Activated B cell treated with CpG ODN at 0.5 μM for 24 hours (primary cell): Measurements from ENCODE around the gene RRBP1. TPM values are rescaled to one million over a fixed set of nuclear protein-coding genes. Genes with fewer than 3 reads are reported as not detected.

Experiments used
- ATAC-seq: fragments of 200-7000 bp; cut with Tn5 transposase; one replicate; pipeline ENCODE4 v1.10.0; 2021; ENCODE audit warnings: low read depth, mild to moderate bottlenecking, moderate library complexity
- CTCF ChIA-PET: fragments of 350-600 bp; sonication (Branson Sonifier 250); formaldehyde crosslinking; loops from one replicate; lab custom pipeline; 2021; ENCODE audit warnings: antibody characterized with exemption; lab: Charles Lee
- POLR2A ChIA-PET: fragments of 350-600 bp; sonication (Branson Sonifier 250); formaldehyde crosslinking; loops from one replicate; lab custom pipeline; 2021; ENCODE audit warnings: antibody characterized with exemption; lab: Charles Lee
- DNase-seq: peaks from one replicate; pipeline ENCODE4 v3.0.0; 2022
- H3K27ac Mint-ChIP-seq: one replicate; pipeline ENCODE4 v1.8.0; 2020; ENCODE audit warnings: mixed read lengths
- H3K27me3 Mint-ChIP-seq: one replicate; pipeline ENCODE4 v1.8.0; 2021; ENCODE audit warnings: mixed read lengths
- H3K36me3 Mint-ChIP-seq: one replicate; pipeline ENCODE4 v1.8.0; 2021; ENCODE audit warnings: low read depth, mixed read lengths
- H3K4me1 Mint-ChIP-seq: one replicate; pipeline ENCODE4 v1.8.0; 2021; ENCODE audit warnings: mixed read lengths
- H3K4me3 Mint-ChIP-seq: one replicate; pipeline ENCODE4 v1.8.0; 2020; ENCODE audit warnings: mild to moderate bottlenecking, mixed read lengths
- H3K9me3 Mint-ChIP-seq: one replicate; pipeline ENCODE4 v1.8.0; 2020; ENCODE audit warnings: mixed read lengths
- CTCF ChIP-seq: fragments of 200-600 bp; IDR thresholded peaks from one replicate; pipeline ENCODE4 v1.8.0; 2022; ENCODE audit warnings: antibody characterized with exemption, mild to moderate bottlenecking
- intact Hi-C: fragments of 100-400 bp; cut with micrococcal nuclease; formaldehyde crosslinking; loops from one replicate; pipeline ENCODE4 v1.15.1; 2024
- total RNA-seq: library from RNA; stranded (reverse); gene quantifications from 2 replicates; pipeline ENCODE4 v1.2.3, GENCODE V29; 2022

RRBP1 gene
- total RNA-seq, 1 donor from 2014 or later, result 22.0 TPM

DNA sequence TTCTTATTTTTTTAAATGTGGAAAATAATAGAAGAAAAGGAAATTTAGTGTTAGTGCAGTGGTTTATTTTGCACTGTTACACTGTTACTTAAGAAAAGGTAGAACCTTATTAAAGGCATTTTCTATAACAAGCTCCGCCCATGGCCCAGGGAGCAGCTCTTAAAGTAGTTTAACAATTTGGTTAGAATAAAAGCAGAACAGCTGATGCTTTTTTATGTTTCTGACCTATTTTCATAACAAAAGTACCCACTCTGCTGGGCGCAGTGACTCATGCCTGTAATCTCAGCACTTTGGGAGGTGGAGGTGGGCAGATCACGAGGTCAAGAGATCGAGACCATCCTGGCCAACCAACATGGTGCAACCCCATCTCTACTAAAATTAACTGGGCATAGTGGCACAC lies 79.5 kb downstream of the RRBP1 start:
- DNase-seq, result no peak
- ChIA-PET POLR2A (no interaction called here), CTCF (no interaction called here)
- H3K9me3 Mint-ChIP-seq, result no peaks in the 10 kb centered on the region
- intact Hi-C loops, result no loop called here
- H3K36me3 Mint-ChIP-seq, result peaks cover 16% of the 10 kb centered on the region
- ATAC-seq, result no peak
- no peak for TF ChIP-seq CTCF
- peaks cover 7% of the 10 kb centered on the region for H3K4me1 Mint-ChIP-seq
- H3K27me3 Mint-ChIP-seq, result no peaks in the 10 kb centered on the region
- no peak overlapping the region for H3K27ac Mint-ChIP-seq
- H3K4me3 Mint-ChIP-seq, result no peak overlapping the region

- H3K9me3 Mint-ChIP-seq, result no peaks in the 10 kb centered on the region
- ATAC-seq (no peak), DNase-seq (no peak)
- H3K4me3 Mint-ChIP-seq, result no peak overlapping the region
- intact Hi-C loops, result no loop called here
- ChIA-PET POLR2A (no interaction called here), CTCF (no interaction called here)
- TF ChIP-seq CTCF, result no peak
- no peaks in the 10 kb centered on the region for H3K27me3 Mint-ChIP-seq
- H3K36me3 Mint-ChIP-seq, result peaks cover 15% of the 10 kb centered on the region
- H3K27ac Mint-ChIP-seq, result no peak overlapping the region
- H3K4me1 Mint-ChIP-seq, result peaks cover 7% of the 10 kb centered on the region
Observed at GRCh38 chr20:17601957-17602356, 80.1 kb downstream of the RRBP1 start.

- no peak for TF ChIP-seq CTCF
- Mint-ChIP-seq H3K4me3 (no peak overlapping the region), H3K4me1 (peaks cover 7% of the 10 kb centered on the region), H3K27ac (no peak overlapping the region), H3K36me3 (peaks cover 6% of the 10 kb centered on the region), H3K27me3 (no peaks in the 10 kb centered on the region), H3K9me3 (no peaks in the 10 kb centered on the region)
- intact Hi-C loops, result no loop called here
- ChIA-PET CTCF (no interaction called here), POLR2A (no interaction called here)
- ATAC-seq (no peak), DNase-seq (no peak)
Observed at GRCh38 chr20:17598013-17598550, 84.0 kb downstream of the RRBP1 start.

GRCh38 chr20:17595856-17596255 lies 86.2 kb downstream of the RRBP1 start:
- H3K4me1 Mint-ChIP-seq, result no peaks in the 10 kb centered on the region
- no peak overlapping the region for H3K27ac Mint-ChIP-seq
- no peak for ATAC-seq
- ChIA-PET CTCF (no interaction called here), POLR2A (no interaction called here)
- peaks cover 4% of the 10 kb centered on the region for H3K36me3 Mint-ChIP-seq
- TF ChIP-seq CTCF, result no peak
- H3K9me3 Mint-ChIP-seq, result no peaks in the 10 kb centered on the region
- H3K27me3 Mint-ChIP-seq, result no peaks in the 10 kb centered on the region
- intact Hi-C loops, result no loop called here
- DNase-seq, result no peak
- H3K4me3 Mint-ChIP-seq, result no peak overlapping the region

GRCh38 chr20:17594443-17594842 lies 87.6 kb downstream of the RRBP1 start:
- H3K27ac Mint-ChIP-seq, result no peak overlapping the region
- ChIA-PET CTCF (interaction anchor here (0.8 to 1.1 kb wide), 3 partner anchors 8 to 407 kb away, joined by 3 read pairs; no protein-coding TSS in a partner anchor), POLR2A (no interaction called here)
- intact Hi-C loops, result no loop called here
- H3K4me1 Mint-ChIP-seq, result peaks cover 7% of the 10 kb centered on the region
- ATAC-seq, result no peak
- TF ChIP-seq CTCF, result no peak
- DNase-seq, result no peak
- no peaks in the 10 kb centered on the region for H3K27me3 Mint-ChIP-seq
- no peak overlapping the region for H3K4me3 Mint-ChIP-seq
- H3K9me3 Mint-ChIP-seq, result no peaks in the 10 kb centered on the region
- H3K36me3 Mint-ChIP-seq, result peaks cover 2% of the 10 kb centered on the region
